Psoas muscle (tissue), 8 donors: ENCODE measurements around the gene SLC39A10. TPM values are rescaled to one million over a fixed set of nuclear protein-coding genes. Genes with fewer than 3 reads are reported as not detected.

Experiments
- ATAC-seq, 4 donors: fragments of 200-7000 bp; cut with Tn5 transposase; one replicate each; pipeline ENCODE4 v1.9.1; 2020; ENCODE audit warnings: moderate library complexity in 3 of 4, mild to moderate bottlenecking in 2 of 4
- DNase-seq, 2 donors: peaks; one replicate each; pipeline ENCODE4 v3.0.0-alpha.2; 2020
- H3K27ac ChIP-seq: fragments of 200-600 bp; one replicate; pipeline ENCODE4 v1.8.0; 2022
- H3K27me3 ChIP-seq, 3 donors: fragments of 200-600 bp in 1 of 3; one replicate each; pipeline versions ENCODE4 v1.6.1 to v1.8.0; 2013 to 2022; ENCODE audit warnings: low read length in 2 of 3, mild to moderate bottlenecking in 2 of 3, moderate library complexity in 1 of 3; ENCODE audit not compliant: insufficient read depth in 3 of 3
- H3K36me3 ChIP-seq, 2 donors: fragments of 200-600 bp in 1 of 2; one replicate each; pipeline versions ENCODE4 v1.6.1 to v1.8.0; 2013 to 2022; ENCODE audit warnings: low read depth in 1 of 2, mild to moderate bottlenecking in 1 of 2, moderate library complexity in 1 of 2; ENCODE audit not compliant: insufficient read depth in 1 of 2
- H3K4me1 ChIP-seq: fragments of 200-600 bp; one replicate; pipeline ENCODE4 v1.8.0; 2022
- H3K4me3 ChIP-seq: fragments of 200-600 bp; one replicate; pipeline ENCODE4 v1.8.0; 2022; ENCODE audit warnings: mild to moderate bottlenecking
- H3K9me3 ChIP-seq: fragments of 200-600 bp; one replicate; pipeline ENCODE4 v1.8.0; 2022
- CTCF ChIP-seq: fragments of 200-600 bp; IDR thresholded peaks from one replicate; pipeline ENCODE4 v1.8.0; 2022; ENCODE audit warnings: antibody characterized with exemption
- WGBS, 3 donors: extraction: QIAGEN DNeasy Blood & Tissue Kit; methylation state at CpG; one replicate each; pipeline versions ENCODE4 v1.1.6 to v1.1.7; 2013; 5-methylcytosine and 5-hydroxymethylcytosine counted together
- intact Hi-C, 2 donors: fragments of 100-400 bp; cut with DNase I; formaldehyde crosslinking; loops; one replicate each; pipeline versions ENCODE4 v1.11.0 to v1.14.2; 2022
- polyA plus RNA-seq, 3 donors: library from polyadenylated mRNA; stranded (reverse); fragments of 200-250 nt; gene quantifications; one replicate each; pipeline ENCODE4 v1.2.3, GENCODE V29; 2013
- total RNA-seq, 4 donors: library from RNA; stranded (reverse); fragmentation: NEBNext Ultra II Directional in 2 of 4; extraction: Animal tissue kit (Norgen Biotek cat#: 25700) in 2 of 4; gene quantifications; one replicate each; pipeline versions ENCODE4 v1.2.1 to v1.2.4, GENCODE V29; 2021 to 2023
- donor health status: healthy with polysubstance abuse.
- donor health status: DM: no; HTN: no; CAD: no; lungs with moderate emphysema.
- donor health status: Bipolar disorder and iron deficiency.
- donor health status: healthy.
- donor health status: DM: yes; HTN: yes; CAD: no.
- donor health status: DM: no; HTN: no; CAD: no.
- donor health status: DM: no; HTN: no; CAD: no.
- donor health status: DM: yes; HTN: yes; CAD: no.

Gene SLC39A10
- total and polyA plus RNA-seq, 7 donors: 0.98 to 7.7 (median 3.8) TPM

- H3K4me3 ChIP-seq: no peak overlapping the region
- TF ChIP-seq CTCF: no peak
- DNase-seq (no peak), ATAC-seq (no peak)
- H3K27ac ChIP-seq: no peak overlapping the region
- no peaks in the 10 kb centered on the region for H3K4me1 ChIP-seq
- no peaks in the 10 kb centered on the region for H3K36me3 ChIP-seq
- intact Hi-C loops: no loop called here
- no peaks in the 10 kb centered on the region for H3K27me3 ChIP-seq
- H3K9me3 ChIP-seq: no peaks in the 10 kb centered on the region
Measured at GRCh38 chr2:195670191-195670590, 13.2 kb downstream of the SLC39A10 start.

- ATAC-seq (no peak), DNase-seq (no peak)
- H3K4me3 ChIP-seq: no peak overlapping the region
- intact Hi-C loops: no loop called here
- H3K27me3 ChIP-seq: no peaks in the 10 kb centered on the region
- no peaks in the 10 kb centered on the region for H3K36me3 ChIP-seq
- no peak for TF ChIP-seq CTCF
- no peak overlapping the region for H3K27ac ChIP-seq
- H3K4me1 ChIP-seq: no peaks in the 10 kb centered on the region
- H3K9me3 ChIP-seq: no peaks in the 10 kb centered on the region
- WGBS, 3 donors: 65 to 77% (median 77%) methylated on average over 4 of the region's 4 CpGs
Measured at GRCh38 chr2:195671563-195671962, 14.5 kb downstream of the SLC39A10 start.

GRCh38 chr2:195672674-195673073, 15.6 kb downstream of the SLC39A10 start:
- no peak for TF ChIP-seq CTCF
- WGBS, 3 donors: 95 to 96% (median 95%) methylated on average over 4 of the region's 4 CpGs
- Histone ChIP-seq H3K36me3 (no peaks in the 10 kb centered on the region), H3K27me3 (no peaks in the 10 kb centered on the region), H3K4me1 (no peaks in the 10 kb centered on the region), H3K4me3 (no peak overlapping the region), H3K27ac (no peak overlapping the region), H3K9me3 (no peaks in the 10 kb centered on the region)
- ATAC-seq: no peak
- DNase-seq: no peak
- intact Hi-C loops: no loop called here

DNA sequence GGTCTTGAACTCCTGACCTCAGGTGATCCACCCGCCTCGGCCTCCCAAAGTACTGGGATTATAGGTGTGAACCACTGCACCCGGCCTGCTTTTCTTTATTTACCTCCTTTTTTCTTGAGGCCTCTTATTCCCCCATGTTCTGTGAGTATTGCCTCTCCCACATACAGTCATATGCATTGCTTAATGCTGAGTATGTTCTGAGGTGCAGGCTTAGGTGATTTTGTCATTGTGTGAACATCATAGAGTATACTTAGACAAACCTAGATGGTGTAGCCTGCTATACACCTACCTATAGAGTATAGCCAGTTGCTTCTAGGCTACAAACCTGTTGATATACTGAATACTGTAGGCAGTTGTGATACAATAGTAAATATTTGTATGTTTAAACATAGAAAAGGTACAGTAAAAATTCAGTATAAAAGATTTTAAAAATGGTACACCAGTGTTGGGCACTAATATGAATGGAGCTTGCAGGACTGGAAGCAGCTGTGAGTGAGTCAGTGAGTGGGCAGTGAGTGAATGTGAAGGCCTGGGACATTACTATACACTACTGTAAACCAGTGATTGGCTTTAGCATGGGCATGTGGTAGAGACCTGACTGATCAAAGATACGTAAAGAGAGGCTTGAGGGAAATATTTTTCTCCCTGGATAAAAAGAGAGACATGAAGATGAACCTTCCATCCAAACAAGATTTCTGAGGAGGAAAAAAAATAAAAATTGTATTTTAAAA, 17.6 kb downstream of the SLC39A10 start:
- Histone ChIP-seq H3K27ac (no peak overlapping the region), H3K4me3 (no peak overlapping the region), H3K4me1 (no peaks in the 10 kb centered on the region), H3K36me3 (no peaks in the 10 kb centered on the region), H3K27me3 (no peaks in the 10 kb centered on the region), H3K9me3 (no peaks in the 10 kb centered on the region)
- ATAC-seq: no peak
- intact Hi-C loops: no loop called here
- DNase-seq: no peak
- no peak for TF ChIP-seq CTCF
- WGBS, 3 donors: 95 to 98% (median 98%) methylated on average over 4 of the region's 4 CpGs
